H9 (cell line): Measurements from ENCODE around the gene SOWAHB. TPM values are rescaled to one million over a fixed set of nuclear protein-coding genes. Genes with fewer than 3 reads are reported as not detected.

Experiments used
- DNase-seq: peaks from one replicate; pipeline ENCODE4 v3.0.0-alpha.2; 2017
- H2AFZ ChIP-seq: one replicate; pipeline ENCODE4 v1.6.1; 2013; ENCODE audit warnings: mild to moderate bottlenecking, low read length, control low read depth, moderate library complexity
- H2AK5ac ChIP-seq: 2 replicates; pipeline ENCODE4 v1.6.1; 2013; ENCODE audit warnings: low read length, control low read depth, mixed read lengths; ENCODE audit not compliant: insufficient read length
- H2BK120ac ChIP-seq: one replicate; pipeline ENCODE4 v1.6.1; 2013; ENCODE audit warnings: low read depth, mild to moderate bottlenecking, low read length, control low read depth, inconsistent platforms; ENCODE audit not compliant: poor library complexity, severe bottlenecking
- H2BK12ac ChIP-seq: 2 replicates; pipeline ENCODE4 v1.6.1; 2013; ENCODE audit warnings: low read length, control low read depth, mixed read lengths, low read depth; ENCODE audit not compliant: insufficient read length
- H2BK15ac ChIP-seq: 2 replicates; pipeline ENCODE4 v1.6.1; 2013; ENCODE audit warnings: low read depth, low read length, control low read depth
- H2BK20ac ChIP-seq: one replicate; pipeline ENCODE4 v1.6.1; 2013; ENCODE audit warnings: low read depth, mild to moderate bottlenecking, low read length, control low read depth, inconsistent platforms; ENCODE audit not compliant: poor library complexity, severe bottlenecking
- H2BK5ac ChIP-seq: 2 replicates; pipeline ENCODE4 v1.6.1; 2013; ENCODE audit warnings: low read length, control low read depth, mixed read lengths; ENCODE audit not compliant: insufficient read length
- H3K14ac ChIP-seq: 2 replicates; pipeline ENCODE4 v1.6.1; 2013; ENCODE audit warnings: low read length, control low read depth; ENCODE audit not compliant: insufficient read depth
- H3K18ac ChIP-seq: 2 replicates; pipeline ENCODE4 v1.6.1; 2013; ENCODE audit warnings: low read depth, mild to moderate bottlenecking, mixed read lengths, low read length, control low read depth; ENCODE audit not compliant: insufficient read length
- H3K23ac ChIP-seq: 2 replicates; pipeline ENCODE4 v1.6.1; 2013; ENCODE audit warnings: low read length, control low read depth, mixed read lengths, low read depth; ENCODE audit not compliant: insufficient read length
- H3K23me2 ChIP-seq: 2 replicates; pipeline ENCODE4 v1.6.1; 2013; ENCODE audit warnings: low read depth, mild to moderate bottlenecking, mixed read lengths, low read length, control low read depth; ENCODE audit not compliant: insufficient read length, poor library complexity, severe bottlenecking
- H3K27ac ChIP-seq: 2 replicates; pipeline ENCODE4 v1.5.1; 2013; ENCODE audit warnings: low read length, control low read depth, mixed read lengths, low read depth; ENCODE audit not compliant: insufficient read length
- H3K27me3 ChIP-seq: 2 replicates; pipeline ENCODE4 v1.6.1; 2013; ENCODE audit warnings: low read length, control low read depth, inconsistent platforms; ENCODE audit not compliant: insufficient read depth
- H3K4ac ChIP-seq: 2 replicates; pipeline ENCODE4 v1.6.1; 2013; ENCODE audit warnings: low read depth, mild to moderate bottlenecking, control low read depth, inconsistent platforms, low read length, moderate library complexity
- H3K4me1 ChIP-seq: 2 replicates; pipeline ENCODE4 v1.6.1; 2013; ENCODE audit warnings: low read length, control low read depth, inconsistent platforms; ENCODE audit not compliant: insufficient read depth
- H3K4me2 ChIP-seq: 2 replicates; pipeline ENCODE4 v1.6.1; 2013; ENCODE audit warnings: low read length, control low read depth, mixed read lengths; ENCODE audit not compliant: insufficient read length, insufficient read depth
- H3K56ac ChIP-seq: 2 replicates; pipeline ENCODE4 v1.6.1; 2013; ENCODE audit warnings: low read depth, mild to moderate bottlenecking, mixed read lengths, low read length, control low read depth; ENCODE audit not compliant: insufficient read length
- H3K79me1 ChIP-seq: 2 replicates; pipeline ENCODE4 v1.6.1; 2013; ENCODE audit warnings: low read depth, mild to moderate bottlenecking, moderate library complexity, low read length, control low read depth, inconsistent platforms; ENCODE audit not compliant: insufficient read depth, poor library complexity, severe bottlenecking
- H3K79me2 ChIP-seq: 2 replicates; pipeline ENCODE4 v1.6.1; 2013; ENCODE audit warnings: low read length, control low read depth, inconsistent platforms; ENCODE audit not compliant: insufficient read depth
- H3K9ac ChIP-seq: 2 replicates; pipeline ENCODE4 v1.6.1; 2013; ENCODE audit warnings: low read length, control low read depth, mixed read lengths; ENCODE audit not compliant: insufficient read length; ENCODE audit errors: extremely low read depth
- H3K9me3 ChIP-seq: one replicate; pipeline ENCODE4 v1.6.1; 2013; ENCODE audit warnings: low read depth, low read length, inconsistent platforms; ENCODE audit not compliant: control insufficient read depth
- H3T11ph ChIP-seq: one replicate; pipeline ENCODE4 v1.6.1; 2013; ENCODE audit warnings: mild to moderate bottlenecking, low read length, control low read depth, inconsistent platforms
- H4K20me1 ChIP-seq: one replicate; pipeline ENCODE4 v1.6.1; 2013; ENCODE audit not compliant: control insufficient read depth, insufficient read length, insufficient read depth
- H4K5ac ChIP-seq: 2 replicates; pipeline ENCODE4 v1.6.1; 2013; ENCODE audit warnings: low read depth, mild to moderate bottlenecking, mixed read lengths, low read length, control low read depth; ENCODE audit not compliant: insufficient read length
- H4K8ac ChIP-seq: replicated peaks from 2 replicates; pipeline ENCODE4 v1.6.1; 2013; ENCODE audit warnings: low read length, control low read depth, mixed read lengths, low read depth; ENCODE audit not compliant: insufficient read length
- H4K91ac ChIP-seq: 2 replicates; pipeline ENCODE4 v1.6.1; 2013; ENCODE audit warnings: low read depth, mild to moderate bottlenecking, moderate library complexity, mixed read lengths, low read length, control low read depth; ENCODE audit not compliant: insufficient read length
- H3K27ac Mint-ChIP-seq, 3 experiments: 2 replicates in 2 of 3; 3 replicates in 1 of 3; pipeline ENCODE4 v1.8.0; 2020 to 2021; ENCODE audit warnings: mixed read lengths in 3 of 3, mild to moderate bottlenecking in 1 of 3, moderate library complexity in 1 of 3
- H3K27me3 Mint-ChIP-seq: 2 replicates; pipeline ENCODE4 v1.8.0; 2021; ENCODE audit warnings: low read depth, mild to moderate bottlenecking, moderate library complexity, mixed read lengths
- H3K36me3 Mint-ChIP-seq, 3 experiments: 2 replicates in 2 of 3; 3 replicates in 1 of 3; pipeline ENCODE4 v1.8.0; 2020 to 2021; ENCODE audit warnings: low read depth in 3 of 3, mixed read lengths in 3 of 3; ENCODE audit not compliant: insufficient read depth in 1 of 3
- H3K4me1 Mint-ChIP-seq, 2 experiments: 2 replicates each; pipeline ENCODE4 v1.8.0; 2020; ENCODE audit warnings: mixed read lengths in 2 of 2
- H3K4me3 Mint-ChIP-seq, 2 experiments: 2 replicates in 1 of 2; 3 replicates in 1 of 2; pipeline ENCODE4 v1.8.0; 2020 to 2021; ENCODE audit warnings: mild to moderate bottlenecking in 2 of 2, mixed read lengths in 2 of 2, moderate library complexity in 1 of 2
- H3K9me3 Mint-ChIP-seq, 2 experiments: 2 replicates in 1 of 2; 3 replicates in 1 of 2; pipeline ENCODE4 v1.8.0; 2020; ENCODE audit warnings: mild to moderate bottlenecking in 2 of 2, mixed read lengths in 2 of 2, moderate library complexity in 1 of 2
- CTCF ChIP-seq: fragments of 200-600 bp; sonication (generic); conservative IDR thresholded peaks from 3 replicates; pipeline ENCODE4 v1.8.0; 2021; ENCODE audit warnings: antibody characterized with exemption, mild to moderate bottlenecking
- WGBS: extraction: QIAGEN DNeasy Blood & Tissue Kit; methylation state at CpG from one replicate; pipeline ENCODE4 v1.1.7; 2013; ENCODE audit warnings: missing lambda C conversion rate, low lambda C conversion rate, mixed read lengths; ENCODE audit not compliant: insufficient read length; ENCODE audit errors: extremely low coverage; 5-methylcytosine and 5-hydroxymethylcytosine counted together
- total RNA-seq: library from RNA; stranded (reverse); gene quantifications from 2 replicates; pipeline ENCODE4 v1.2.1, GENCODE V29; 2021

Gene SOWAHB
- total RNA-seq, 1 experiment from 2014 or later: 0.26 TPM

GRCh38 chr4:76856243-76857073 is 41.5 kb downstream of the SOWAHB start:
- Histone ChIP-seq H3K18ac (no peak overlapping the region), H2BK20ac (no peak overlapping the region), H3K9me3 (no peaks in the 10 kb centered on the region), H3K23me2 (no peaks in the 10 kb centered on the region), H2AK5ac (no peak overlapping the region), H2BK5ac (no peak overlapping the region), H3K56ac (no peak overlapping the region), H3T11ph (no peak overlapping the region), H2BK120ac (no peak overlapping the region), H3K4ac (no peak overlapping the region), H2BK12ac (no peak overlapping the region), H3K9ac (no peak overlapping the region), H3K27me3 (no peaks in the 10 kb centered on the region), H4K5ac (no peak overlapping the region), H3K27ac (no peak overlapping the region), H2AFZ (no peak overlapping the region), H4K20me1 (no peaks in the 10 kb centered on the region), H3K79me2 (no peaks in the 10 kb centered on the region), H4K8ac (no peak overlapping the region), H3K4me2 (no peak overlapping the region), H3K14ac (no peak overlapping the region), H2BK15ac (no peak overlapping the region), H4K91ac (no peak overlapping the region), H3K23ac (no peak overlapping the region), H3K4me1 (no peaks in the 10 kb centered on the region; the same call in 1 of the 2 replicates), H3K79me1 (no peaks in the 10 kb centered on the region)
- Mint-ChIP-seq H3K4me1 (peaks cover 3 to 7% of the 10 kb centered on the region in 2 experiments; a peak in 2 of 4 replicates), H3K27ac (no peak overlapping the region; a peak in 1 of 7 replicates), H3K9me3 (no peaks in the 10 kb centered on the region), H3K36me3 (no peaks in the 10 kb centered on the region), H3K27me3 (no peaks in the 10 kb centered on the region), H3K4me3 (no peak overlapping the region)
- DNase-seq: no peak
- no CpG with 5 or more reads among the region's 4 CpGs for WGBS
- TF ChIP-seq CTCF: no peak
